Measurements from ENCODE around the gene MCM5. TPM values are rescaled to one million over a fixed set of nuclear protein-coding genes. Genes with fewer than 3 reads are reported as not detected.
"Not testable (repeated sequence)": the region's sequence is repeated elsewhere in the genome, so short reads cannot be mapped to it uniquely, and the experiment has no call there.

The MCM5 gene
- total and polyA plus RNA-seq, 2 donors: 27.1 to 86.9 TPM

DNA sequence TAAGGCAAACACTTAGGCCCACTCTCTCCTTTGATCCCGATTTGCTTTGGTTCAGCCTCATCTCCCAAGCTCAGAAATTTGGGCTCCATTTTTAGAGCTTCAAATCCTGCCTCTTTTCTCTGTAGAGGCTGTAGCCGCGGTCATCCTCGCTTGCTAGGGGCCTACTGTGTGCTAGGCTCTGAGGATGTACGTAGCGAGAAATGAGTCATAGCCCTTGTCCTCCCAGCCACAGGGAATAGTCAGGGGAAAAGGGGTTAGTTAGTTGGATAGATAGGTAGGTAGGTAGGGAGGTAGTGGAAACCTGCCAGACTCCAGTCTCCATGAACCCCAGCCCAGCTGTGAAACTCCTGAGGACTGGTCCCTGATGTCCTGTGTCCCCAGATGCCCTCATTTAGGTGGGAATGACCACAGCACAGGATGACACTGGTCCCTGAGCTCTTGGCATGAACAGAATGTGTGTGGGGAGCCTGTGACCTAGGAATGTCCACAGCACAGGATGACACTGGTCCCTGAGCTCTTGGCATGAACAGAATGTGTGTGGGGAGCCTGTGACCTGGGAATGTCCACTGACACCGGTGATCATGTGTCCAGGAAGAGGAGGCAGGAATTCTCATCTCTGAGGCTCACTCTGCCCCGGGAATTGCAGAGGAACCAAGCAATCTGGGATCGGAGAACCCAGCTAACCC lies 40.4 kb upstream of the MCM5 start:
- Histone ChIP-seq H3K4me3 (ENCODE audit: low read length in 2 of 2) (no peak overlapping the region), H3K4me1 (ENCODE audit: control insufficient read depth in 2 of 2, insufficient read depth in 2 of 2, low read length in 2 of 2) (no peaks in the 10 kb centered on the region), H3K27me3 (ENCODE audit: control insufficient read depth in 2 of 2, insufficient read depth in 1 of 2, low read length in 1 of 2) (no peaks in the 10 kb centered on the region), H3K27ac (ENCODE audit: low read depth in 1 of 2, low read length in 1 of 2) (no peak overlapping the region), H3K9me3 (ENCODE audit: control insufficient read depth in 2 of 2, insufficient read depth in 1 of 2, low read length in 1 of 2) (no peaks in the 10 kb centered on the region), H3K36me3 (ENCODE audit: control insufficient read depth in 2 of 2, insufficient read depth in 2 of 2, low read length in 1 of 2) (no peaks in the 10 kb centered on the region)
- DNase-seq (ENCODE audit: low read depth in 6 of 9, low spot score in 9 of 9): no peak
- WGBS: 96% methylated on average over 9 of the region's 9 CpGs

DNA sequence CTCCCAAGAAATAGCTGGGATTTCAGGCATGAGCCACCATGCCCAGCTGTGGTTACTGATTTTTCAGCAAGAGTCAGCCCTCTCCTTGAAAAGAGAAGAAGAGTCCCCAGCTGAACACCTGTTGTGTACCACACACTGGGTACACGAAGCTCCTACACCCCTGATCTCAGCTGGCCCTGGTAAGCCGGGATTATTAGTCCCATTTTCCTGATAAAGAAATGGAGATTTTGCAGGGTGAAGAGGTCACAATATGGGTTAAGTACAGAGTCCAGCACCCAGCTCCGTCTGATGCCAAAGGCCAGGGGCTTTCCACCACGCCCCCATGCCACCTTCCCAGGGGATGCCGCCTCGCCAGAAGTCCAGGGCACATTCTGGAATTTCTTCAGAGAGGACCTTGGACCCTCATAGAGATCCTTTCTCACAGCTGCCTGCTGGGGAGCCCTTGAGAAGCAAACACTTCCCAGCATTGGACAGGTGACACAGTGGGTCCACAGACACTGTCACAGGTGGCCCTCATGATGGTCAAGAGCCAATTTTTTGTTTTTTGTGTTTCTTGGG lies 38.9 kb upstream of the MCM5 start:
- WGBS: 89% methylated on average over 6 of the region's 6 CpGs
- H3K4me1 ChIP-seq (ENCODE audit: control insufficient read depth in 2 of 2, insufficient read depth in 2 of 2, low read length in 2 of 2): no peaks in the 10 kb centered on the region
- H3K27me3 ChIP-seq (ENCODE audit: control insufficient read depth in 2 of 2, insufficient read depth in 1 of 2, low read length in 1 of 2): no peaks in the 10 kb centered on the region
- no peaks in the 10 kb centered on the region for H3K36me3 ChIP-seq (ENCODE audit: control insufficient read depth in 2 of 2, insufficient read depth in 2 of 2, low read length in 1 of 2)
- DNase-seq (ENCODE audit: low read depth in 6 of 9, low spot score in 9 of 9): no peak
- no peak overlapping the region for H3K27ac ChIP-seq (ENCODE audit: low read depth in 1 of 2, low read length in 1 of 2)
- no peaks in the 10 kb centered on the region for H3K9me3 ChIP-seq (ENCODE audit: control insufficient read depth in 2 of 2, insufficient read depth in 1 of 2, low read length in 1 of 2)
- H3K4me3 ChIP-seq (ENCODE audit: low read length in 2 of 2): no peak overlapping the region

DNA sequence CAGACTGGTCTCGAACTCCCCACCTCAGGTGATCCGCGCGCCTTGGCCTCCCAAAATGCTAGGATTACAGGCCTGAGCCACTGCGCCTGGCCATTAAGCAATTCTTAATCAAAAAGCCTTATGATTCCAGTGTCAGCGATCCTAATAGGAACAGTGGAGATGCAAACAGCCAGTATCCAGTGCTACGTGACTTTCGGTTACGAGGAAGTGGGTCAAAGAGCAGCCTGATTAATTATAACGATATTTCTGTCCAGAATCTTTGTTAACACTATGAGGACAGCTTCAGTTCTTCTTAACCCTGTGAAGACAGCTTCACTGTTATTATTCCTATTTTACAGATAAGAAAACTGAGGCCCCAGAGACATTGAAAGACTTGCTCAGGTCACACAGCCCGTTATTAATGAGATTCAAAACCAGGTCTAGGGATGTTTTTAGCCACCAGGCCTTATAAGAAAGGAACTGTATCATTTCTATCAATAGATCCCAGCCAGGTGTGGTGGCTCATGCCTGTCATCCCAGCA lies 36.3 kb upstream of the MCM5 start:
- 96% methylated on average over 11 of the region's 11 CpGs for WGBS
- no peaks in the 10 kb centered on the region for H3K9me3 ChIP-seq (ENCODE audit: control insufficient read depth in 2 of 2, insufficient read depth in 1 of 2, low read length in 1 of 2)
- H3K27me3 ChIP-seq (ENCODE audit: control insufficient read depth in 2 of 2, insufficient read depth in 1 of 2, low read length in 1 of 2): peaks cover 0 to 6% of the 10 kb centered on the region in 2 donors
- no peaks in the 10 kb centered on the region for H3K36me3 ChIP-seq (ENCODE audit: control insufficient read depth in 2 of 2, insufficient read depth in 2 of 2, low read length in 1 of 2)
- H3K4me1 ChIP-seq (ENCODE audit: control insufficient read depth in 2 of 2, insufficient read depth in 2 of 2, low read length in 2 of 2): no peaks in the 10 kb centered on the region
- no peak overlapping the region for H3K27ac ChIP-seq (ENCODE audit: low read depth in 1 of 2, low read length in 1 of 2)
- H3K4me3 ChIP-seq (ENCODE audit: low read length in 2 of 2): no peak overlapping the region
- DNase-seq (ENCODE audit: low read depth in 6 of 9, low spot score in 9 of 9): no peak

DNA sequence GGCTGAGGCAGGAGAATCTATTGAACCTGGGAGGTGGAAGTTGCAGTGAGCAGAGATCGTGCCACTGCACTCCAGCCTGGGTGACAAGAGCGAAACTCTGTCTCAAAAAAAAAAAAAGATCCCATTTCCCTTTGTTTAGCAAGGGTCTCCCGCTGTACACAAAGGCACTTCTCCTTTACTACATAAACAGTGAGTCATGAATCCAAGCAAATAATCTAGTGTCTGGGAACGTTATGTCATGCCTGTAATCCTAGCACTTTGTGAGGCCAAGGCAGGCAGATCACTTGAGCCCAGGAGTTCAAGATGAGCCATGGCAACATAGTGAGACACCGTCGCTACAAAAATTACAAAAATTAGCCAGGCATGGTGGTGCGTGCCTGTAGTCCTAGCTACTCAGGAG lies 35.7 kb upstream of the MCM5 start:
- DNase-seq (ENCODE audit: low read depth in 6 of 9, low spot score in 9 of 9); H3K4me1 ChIP-seq (ENCODE audit: control insufficient read depth in 2 of 2, insufficient read depth in 2 of 2, low read length in 2 of 2); H3K36me3 ChIP-seq (ENCODE audit: control insufficient read depth in 2 of 2, insufficient read depth in 2 of 2, low read length in 1 of 2); H3K9me3 ChIP-seq (ENCODE audit: control insufficient read depth in 2 of 2, insufficient read depth in 1 of 2, low read length in 1 of 2); H3K4me3 ChIP-seq (ENCODE audit: low read length in 2 of 2); H3K27ac ChIP-seq (ENCODE audit: low read depth in 1 of 2, low read length in 1 of 2); H3K27me3 ChIP-seq (ENCODE audit: control insufficient read depth in 2 of 2, insufficient read depth in 1 of 2, low read length in 1 of 2): not testable (repeated sequence)
- 91% methylated on average over 7 of the region's 7 CpGs for WGBS

DNA sequence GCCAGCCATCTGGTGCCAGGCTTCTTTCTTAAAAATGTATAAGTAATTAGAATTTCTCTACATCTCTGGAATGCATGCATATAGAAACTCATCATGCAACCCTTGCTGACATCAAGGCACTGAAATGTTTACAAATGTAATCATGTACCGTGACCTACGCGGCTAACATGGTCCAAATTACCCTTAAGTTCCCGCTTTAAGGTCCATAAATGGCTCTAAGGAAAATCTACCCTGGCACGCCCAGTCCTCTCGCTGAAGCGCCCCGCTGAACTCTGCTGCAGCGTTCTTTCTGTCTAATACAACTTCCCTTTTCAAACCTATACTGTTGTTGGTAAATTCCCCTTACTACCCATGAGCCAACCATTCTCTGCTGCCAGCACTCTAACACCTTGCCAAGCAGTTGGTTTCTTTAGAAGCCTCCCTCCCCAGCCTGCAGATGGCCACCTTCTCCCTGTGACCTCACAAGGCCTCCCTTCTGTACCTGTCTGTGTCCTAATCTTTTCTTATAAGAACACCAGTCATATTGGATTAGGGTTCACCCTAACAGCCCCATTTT lies 32.5 kb upstream of the MCM5 start:
- H3K27ac ChIP-seq (ENCODE audit: low read depth in 1 of 2, low read length in 1 of 2): no peak overlapping the region

DNA sequence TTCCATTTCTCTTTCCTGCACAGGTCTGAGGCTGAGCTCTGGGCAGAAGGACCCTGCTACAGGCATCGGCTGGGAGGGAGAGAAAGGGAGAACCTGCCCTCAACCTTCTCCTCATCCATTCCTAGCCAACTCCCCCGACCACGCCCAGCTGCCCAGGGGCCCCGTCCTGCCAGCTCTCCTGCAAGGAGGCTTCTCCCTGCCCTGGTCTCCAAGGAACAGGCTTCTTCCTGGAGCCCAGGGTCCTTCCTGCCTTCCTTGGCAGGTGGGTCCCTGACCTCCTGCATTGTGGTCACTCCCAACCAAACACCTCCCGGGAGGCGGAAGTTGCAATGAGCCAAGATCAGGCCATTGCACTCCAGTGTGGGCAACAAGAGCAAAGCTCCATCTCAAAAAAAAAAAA lies 31.6 kb upstream of the MCM5 start:
- peaks cover 0 to 6% of the 10 kb centered on the region in 2 donors for H3K9me3 ChIP-seq (ENCODE audit: control insufficient read depth in 2 of 2, insufficient read depth in 1 of 2, low read length in 1 of 2)
- H3K4me1 ChIP-seq (ENCODE audit: control insufficient read depth in 2 of 2, insufficient read depth in 2 of 2, low read length in 2 of 2): peaks cover 0 to 5% of the 10 kb centered on the region in 2 donors
- peaks cover 0 to 11% of the 10 kb centered on the region in 2 donors for H3K27me3 ChIP-seq (ENCODE audit: control insufficient read depth in 2 of 2, insufficient read depth in 1 of 2, low read length in 1 of 2)
- H3K27ac ChIP-seq (ENCODE audit: low read depth in 1 of 2, low read length in 1 of 2): no peak overlapping the region
- H3K4me3 ChIP-seq (ENCODE audit: low read length in 2 of 2): no peak overlapping the region
- 100% methylated on average over 6 of the region's 6 CpGs for WGBS
- H3K36me3 ChIP-seq (ENCODE audit: control insufficient read depth in 2 of 2, insufficient read depth in 2 of 2, low read length in 1 of 2): no peaks in the 10 kb centered on the region
- DNase-seq (ENCODE audit: low read depth in 6 of 9, low spot score in 9 of 9): no peak

More for the DNA sequence above, 32.5 kb upstream of the MCM5 start:
- Histone ChIP-seq H3K36me3 (ENCODE audit: control insufficient read depth in 2 of 2, insufficient read depth in 2 of 2, low read length in 1 of 2) (no peaks in the 10 kb centered on the region), H3K4me1 (ENCODE audit: control insufficient read depth in 2 of 2, insufficient read depth in 2 of 2, low read length in 2 of 2) (peaks cover 0 to 5% of the 10 kb centered on the region in 2 donors), H3K27me3 (ENCODE audit: control insufficient read depth in 2 of 2, insufficient read depth in 1 of 2, low read length in 1 of 2) (peaks cover 0 to 11% of the 10 kb centered on the region in 2 donors), H3K4me3 (ENCODE audit: low read length in 2 of 2) (no peak overlapping the region), H3K9me3 (ENCODE audit: control insufficient read depth in 2 of 2, insufficient read depth in 1 of 2, low read length in 1 of 2) (peaks cover 0 to 6% of the 10 kb centered on the region in 2 donors)
- 16% methylated on average over 9 of the region's 9 CpGs for WGBS
- no peak for DNase-seq (ENCODE audit: low read depth in 6 of 9, low spot score in 9 of 9)

DNA sequence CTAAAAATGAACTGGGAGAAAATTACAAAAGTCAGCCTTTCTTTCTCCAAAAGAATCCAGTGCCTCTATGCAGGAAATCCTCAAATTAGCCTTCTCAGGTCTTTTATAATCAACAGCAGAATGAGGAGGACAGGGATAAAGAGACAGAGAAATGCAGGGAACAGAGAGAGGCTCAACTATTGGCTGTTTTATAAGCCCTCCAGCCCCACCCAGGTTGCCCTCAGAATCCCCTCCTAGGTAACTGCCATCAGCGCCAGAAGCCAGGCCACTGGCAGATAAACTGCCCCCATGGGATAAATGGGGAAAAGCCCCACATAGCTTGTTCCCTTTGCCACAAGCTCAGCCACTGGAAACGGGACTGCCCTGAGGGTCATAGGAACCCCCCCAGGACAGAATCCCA lies 29.9 kb upstream of the MCM5 start:
- no peak overlapping the region for H3K4me3 ChIP-seq (ENCODE audit: low read length in 2 of 2)
- H3K9me3 ChIP-seq (ENCODE audit: control insufficient read depth in 2 of 2, insufficient read depth in 1 of 2, low read length in 1 of 2): peaks cover 0 to 6% of the 10 kb centered on the region in 2 donors
- H3K36me3 ChIP-seq (ENCODE audit: control insufficient read depth in 2 of 2, insufficient read depth in 2 of 2, low read length in 1 of 2): no peaks in the 10 kb centered on the region
- 94% methylated on average over 2 of the region's 2 CpGs for WGBS
- peaks cover 0 to 11% of the 10 kb centered on the region in 2 donors for H3K27me3 ChIP-seq (ENCODE audit: control insufficient read depth in 2 of 2, insufficient read depth in 1 of 2, low read length in 1 of 2)
- peaks cover 0 to 5% of the 10 kb centered on the region in 2 donors for H3K4me1 ChIP-seq (ENCODE audit: control insufficient read depth in 2 of 2, insufficient read depth in 2 of 2, low read length in 2 of 2)
- no peak for DNase-seq (ENCODE audit: low read depth in 6 of 9, low spot score in 9 of 9)
- H3K27ac ChIP-seq (ENCODE audit: low read depth in 1 of 2, low read length in 1 of 2): no peak overlapping the region

DNA sequence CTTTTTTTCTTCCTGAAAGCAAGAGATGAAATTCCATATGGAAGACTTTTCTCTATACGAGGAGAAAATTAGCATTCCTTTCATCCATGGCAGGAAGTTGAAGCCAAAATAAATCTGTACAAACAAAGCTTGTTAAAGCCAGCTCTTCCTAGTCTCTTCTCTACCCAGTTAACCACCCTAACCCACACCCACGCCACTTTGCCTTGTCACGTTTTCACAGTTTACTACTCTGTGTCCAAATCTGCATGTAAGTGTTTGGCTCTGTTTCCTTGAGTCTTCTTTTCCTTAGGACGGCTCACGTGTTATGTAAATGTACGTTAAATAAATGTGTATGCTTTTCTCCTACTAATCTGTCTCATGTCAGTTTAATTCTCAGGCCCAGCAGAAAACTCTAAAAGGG lies 26.2 kb upstream of the MCM5 start:
- WGBS: 96% methylated on average over 6 of the region's 6 CpGs
- H3K27ac ChIP-seq (ENCODE audit: low read depth in 1 of 2, low read length in 1 of 2): peak overlapping the region in 1 of 2 donors; percentile 18
- H3K36me3 ChIP-seq (ENCODE audit: control insufficient read depth in 2 of 2, insufficient read depth in 2 of 2, low read length in 1 of 2): no peaks in the 10 kb centered on the region
- peaks cover 0 to 6% of the 10 kb centered on the region in 2 donors for H3K9me3 ChIP-seq (ENCODE audit: control insufficient read depth in 2 of 2, insufficient read depth in 1 of 2, low read length in 1 of 2)
- peaks cover 0 to 16% of the 10 kb centered on the region in 2 donors for H3K4me1 ChIP-seq (ENCODE audit: control insufficient read depth in 2 of 2, insufficient read depth in 2 of 2, low read length in 2 of 2)
- H3K4me3 ChIP-seq (ENCODE audit: low read length in 2 of 2): no peak overlapping the region
- H3K27me3 ChIP-seq (ENCODE audit: control insufficient read depth in 2 of 2, insufficient read depth in 1 of 2, low read length in 1 of 2): peaks cover 0 to 5% of the 10 kb centered on the region in 2 donors
- DNase-seq (ENCODE audit: low read depth in 6 of 9, low spot score in 9 of 9): no peak

DNA sequence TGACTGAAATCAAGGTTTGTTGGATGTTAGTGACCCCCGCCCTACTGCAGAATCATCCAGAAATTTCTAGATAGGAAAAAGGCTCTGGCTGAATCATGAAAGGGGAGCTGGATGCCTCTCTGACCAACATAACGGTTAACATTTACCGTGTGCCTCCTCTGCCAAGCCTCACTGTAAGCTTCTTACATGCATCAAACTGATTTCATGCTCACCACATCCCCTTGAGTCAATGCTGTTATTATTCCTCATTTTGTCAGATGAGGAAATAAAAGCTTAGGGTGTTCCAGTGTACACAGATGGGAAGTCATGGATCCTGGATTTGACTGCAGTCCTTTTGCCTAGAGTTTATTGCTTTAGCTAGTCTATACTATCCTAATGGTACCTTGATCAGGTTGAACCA lies 24.9 kb upstream of the MCM5 start:
- no peak overlapping the region for H3K27ac ChIP-seq (ENCODE audit: low read depth in 1 of 2, low read length in 1 of 2)
- H3K27me3 ChIP-seq (ENCODE audit: control insufficient read depth in 2 of 2, insufficient read depth in 1 of 2, low read length in 1 of 2): peaks cover under 1 to 10% of the 10 kb centered on the region in 2 donors
- WGBS: 75% methylated on average over 3 of the region's 3 CpGs
- peaks cover 0 to 16% of the 10 kb centered on the region in 2 donors for H3K4me1 ChIP-seq (ENCODE audit: control insufficient read depth in 2 of 2, insufficient read depth in 2 of 2, low read length in 2 of 2)
- no peak for DNase-seq (ENCODE audit: low read depth in 6 of 9, low spot score in 9 of 9)
- H3K9me3 ChIP-seq (ENCODE audit: control insufficient read depth in 2 of 2, insufficient read depth in 1 of 2, low read length in 1 of 2): peaks cover 0 to 6% of the 10 kb centered on the region in 2 donors
- H3K36me3 ChIP-seq (ENCODE audit: control insufficient read depth in 2 of 2, insufficient read depth in 2 of 2, low read length in 1 of 2): no peaks in the 10 kb centered on the region
- H3K4me3 ChIP-seq (ENCODE audit: low read length in 2 of 2): no peak overlapping the region
